ENCODE results near the gene CD7.

DNA sequence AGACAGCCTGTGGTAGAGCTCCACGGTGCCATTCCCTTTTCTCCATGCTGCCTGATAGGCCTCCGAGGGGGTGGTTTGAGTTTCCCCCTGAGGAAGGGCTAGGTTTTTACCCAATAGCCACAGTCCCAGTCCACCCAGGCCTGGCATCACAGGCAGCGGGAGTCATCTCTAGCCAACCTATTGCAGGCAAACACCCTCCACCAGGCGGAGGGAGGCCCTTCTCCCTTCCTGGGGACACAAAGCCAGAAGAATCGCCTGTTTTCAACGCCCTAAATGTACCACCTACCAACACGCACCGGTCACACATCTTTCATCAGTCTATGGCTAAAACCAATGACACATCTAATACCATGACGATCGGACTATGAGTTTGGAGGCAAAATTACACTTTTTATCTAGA, 51.3 kb downstream of the CD7 start:
- TF ChIP-seq CTCF (IDR thresholded peaks at IDR 0.05) (no peak), REST (IDR thresholded peaks at IDR 0.05; ENCODE audit: insufficient read depth in 1 of 2, low read depth in 2 of 2, low read length in 1 of 2) (no peak), TCF7L2 (IDR thresholded peaks at IDR 0.05; ENCODE audit: low read depth, low read length) (no peak), POLR2AphosphoS5 (IDR thresholded peaks at IDR 0.05; ENCODE audit: low read depth, low read length) (no peak)

Measured in Panc1 (cell line).